Suprapubic skin (tissue), 4 donors: ENCODE results near the gene PCBD1. TPM values are rescaled to one million over a fixed set of nuclear protein-coding genes. Genes with fewer than 3 reads are reported as not detected.

ENCODE experiments used
- DNase-seq, 2 donors: peaks; one replicate each; pipeline ENCODE4 v3.0.0-alpha.2; 2019; ENCODE audit warnings: low spot score in 2 of 2
- H3K27ac ChIP-seq: fragments of 200-600 bp; sonication (generic); one replicate; pipeline ENCODE4 v1.5.1; 2019
- H3K27me3 ChIP-seq: fragments of 200-600 bp; sonication (generic); one replicate; pipeline ENCODE4 v1.5.1; 2019
- H3K36me3 ChIP-seq: fragments of 200-600 bp; sonication (generic); one replicate; pipeline ENCODE4 v1.5.1; 2019
- H3K4me1 ChIP-seq: fragments of 200-600 bp; sonication (generic); one replicate; pipeline ENCODE4 v1.5.1; 2019
- H3K4me3 ChIP-seq: fragments of 200-600 bp; sonication (generic); one replicate; pipeline ENCODE4 v1.5.1; 2019; ENCODE audit warnings: mild to moderate bottlenecking
- H3K9me3 ChIP-seq: fragments of 200-600 bp; sonication (generic); one replicate; pipeline ENCODE4 v1.5.1; 2019
- EP300 ChIP-seq: sonication (generic); formaldehyde crosslinking; IDR thresholded peaks from one replicate; pipeline ENCODE4 v1.6.1; 2017; ENCODE audit warnings: antibody characterized with exemption
- POLR2A ChIP-seq, 2 donors: fragments of 450-650 bp; IDR thresholded peaks; one replicate each; pipeline ENCODE4 v1.6.1; 2017; ENCODE audit warnings: antibody characterized with exemption in 2 of 2, mild to moderate bottlenecking in 2 of 2, moderate library complexity in 2 of 2
- POLR2AphosphoS5 ChIP-seq, 3 donors: sonication (generic); formaldehyde crosslinking; IDR thresholded peaks; one replicate each; pipeline ENCODE4 v1.6.1; 2017; ENCODE audit warnings: antibody characterized with exemption in 3 of 3
- WGBS: methylation state at CpG from one replicate; pipeline ENCODE4 v1.1.5; 2018; 5-methylcytosine and 5-hydroxymethylcytosine counted together
- total RNA-seq, 4 donors: library from RNA; depleted of rRNA; stranded (reverse); fragments of >200 nt; gene quantifications; one replicate each; pipeline ENCODE4 v1.1.0, GENCODE V29; 2016
- TF ChIP-seq, protein P1 (sequence below), 2 donors: fragments of 200-600 bp in 1 of 2; fragments of 450-650 bp in 1 of 2; sonication (generic) in 1 of 2; IDR thresholded peaks; one replicate each; pipeline ENCODE4 v1.5.1; 2016 to 2019; ENCODE audit warnings: antibody characterized with exemption in 2 of 2, mild to moderate bottlenecking in 1 of 2, moderate library complexity in 1 of 2

Gene PCBD1
- total RNA-seq, 4 donors from 2014 or later: 24.2 to 47.0 (median 35.2) TPM

DNA sequence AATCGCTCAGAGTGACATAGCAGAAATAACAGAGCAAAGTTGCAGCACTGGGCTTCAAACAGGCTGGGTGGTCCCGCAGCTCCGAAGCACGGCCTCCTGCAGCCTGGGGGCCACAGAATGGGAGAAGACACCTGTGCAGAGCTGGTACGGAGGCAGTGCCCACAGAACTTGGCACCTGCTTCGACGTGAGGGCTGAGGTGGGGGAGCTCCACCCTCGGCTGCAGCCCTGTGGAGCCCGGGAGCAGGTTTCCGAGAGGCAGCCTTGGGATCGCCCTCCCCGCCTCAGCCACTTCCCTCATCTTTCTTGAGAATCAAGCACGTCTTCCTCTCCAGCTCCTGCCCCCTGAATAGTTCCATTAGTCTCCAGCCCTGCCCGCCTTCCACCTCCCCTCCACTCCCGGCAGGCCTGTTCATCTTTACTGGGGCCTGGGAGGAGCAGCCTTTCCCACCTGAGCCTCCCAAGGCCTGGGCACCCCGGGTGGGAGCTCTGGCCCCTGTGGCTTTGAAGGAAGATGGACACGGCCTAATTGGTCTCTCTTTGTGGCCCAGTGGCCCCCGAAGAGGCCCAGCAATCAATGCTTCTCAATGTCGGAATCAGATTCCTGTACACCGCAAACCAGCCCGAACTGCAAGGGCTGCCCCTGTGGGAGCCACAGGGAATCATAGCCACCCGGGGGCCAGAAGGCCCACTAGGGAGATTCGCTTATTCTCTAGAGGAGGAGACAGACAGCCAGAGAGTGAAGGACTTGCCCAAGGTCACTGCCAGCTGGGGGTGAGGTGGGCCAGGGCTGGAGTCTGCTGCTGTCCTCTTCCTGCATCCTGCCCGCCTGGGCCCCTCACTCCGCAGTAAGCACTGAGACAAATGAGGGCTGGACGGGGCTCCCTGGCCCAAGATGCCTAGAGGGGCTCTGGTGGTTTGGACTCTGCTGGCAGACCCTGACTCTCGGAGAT, 17.0 kb upstream of the PCBD1 start:
- peak; percentile 46 to 61 for DNase-seq
- H3K36me3 ChIP-seq: no peaks in the 10 kb centered on the region
- no peaks in the 10 kb centered on the region for H3K4me1 ChIP-seq
- H3K27ac ChIP-seq: no peak overlapping the region
- TF ChIP-seq, protein P1, sequence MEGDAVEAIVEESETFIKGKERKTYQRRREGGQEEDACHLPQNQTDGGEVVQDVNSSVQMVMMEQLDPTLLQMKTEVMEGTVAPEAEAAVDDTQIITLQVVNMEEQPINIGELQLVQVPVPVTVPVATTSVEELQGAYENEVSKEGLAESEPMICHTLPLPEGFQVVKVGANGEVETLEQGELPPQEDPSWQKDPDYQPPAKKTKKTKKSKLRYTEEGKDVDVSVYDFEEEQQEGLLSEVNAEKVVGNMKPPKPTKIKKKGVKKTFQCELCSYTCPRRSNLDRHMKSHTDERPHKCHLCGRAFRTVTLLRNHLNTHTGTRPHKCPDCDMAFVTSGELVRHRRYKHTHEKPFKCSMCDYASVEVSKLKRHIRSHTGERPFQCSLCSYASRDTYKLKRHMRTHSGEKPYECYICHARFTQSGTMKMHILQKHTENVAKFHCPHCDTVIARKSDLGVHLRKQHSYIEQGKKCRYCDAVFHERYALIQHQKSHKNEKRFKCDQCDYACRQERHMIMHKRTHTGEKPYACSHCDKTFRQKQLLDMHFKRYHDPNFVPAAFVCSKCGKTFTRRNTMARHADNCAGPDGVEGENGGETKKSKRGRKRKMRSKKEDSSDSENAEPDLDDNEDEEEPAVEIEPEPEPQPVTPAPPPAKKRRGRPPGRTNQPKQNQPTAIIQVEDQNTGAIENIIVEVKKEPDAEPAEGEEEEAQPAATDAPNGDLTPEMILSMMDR (IDR thresholded peaks at IDR 0.05): no peak
- no peak for TF ChIP-seq POLR2A (IDR thresholded peaks at IDR 0.05)
- no peak for TF ChIP-seq EP300
- no peak for TF ChIP-seq POLR2AphosphoS5 (IDR thresholded peaks at IDR 0.05)
- H3K9me3 ChIP-seq: no peaks in the 10 kb centered on the region
- WGBS: 80% methylated on average over 23 of the region's 27 CpGs
- H3K4me3 ChIP-seq: no peak overlapping the region
- peaks cover 8% of the 10 kb centered on the region for H3K27me3 ChIP-seq

- peak in 1 of 2 donors; percentile 73 for DNase-seq
- Histone ChIP-seq H3K4me1 (no peaks in the 10 kb centered on the region), H3K27ac (no peak overlapping the region), H3K36me3 (no peaks in the 10 kb centered on the region), H3K4me3 (no peak overlapping the region), H3K9me3 (no peaks in the 10 kb centered on the region), H3K27me3 (peaks cover 8% of the 10 kb centered on the region)
- 69% methylated on average over 12 of the region's 14 CpGs for WGBS
- TF ChIP-seq POLR2AphosphoS5 (IDR thresholded peaks at IDR 0.05) (no peak), POLR2A (IDR thresholded peaks at IDR 0.05) (no peak), EP300 (no peak)
- TF ChIP-seq, protein P1 (IDR thresholded peaks at IDR 0.05): peak; percentile 44 to 85
Observed at GRCh38 chr10:70903262-70903921, 15.0 kb upstream of the PCBD1 start.

GRCh38 chr10:70902661-70903261, 14.4 kb upstream of the PCBD1 start:
- WGBS: 72% methylated on average over 5 of the region's 5 CpGs
- Histone ChIP-seq H3K27me3 (peaks cover 8% of the 10 kb centered on the region), H3K27ac (no peak overlapping the region), H3K9me3 (no peaks in the 10 kb centered on the region), H3K36me3 (no peaks in the 10 kb centered on the region), H3K4me1 (no peaks in the 10 kb centered on the region), H3K4me3 (no peak overlapping the region)
- TF ChIP-seq POLR2A (IDR thresholded peaks at IDR 0.05): no peak
- TF ChIP-seq EP300: no peak
- no peak for TF ChIP-seq POLR2AphosphoS5 (IDR thresholded peaks at IDR 0.05)
- TF ChIP-seq, protein P1 (IDR thresholded peaks at IDR 0.05): no peak
- no peak for DNase-seq

DNA sequence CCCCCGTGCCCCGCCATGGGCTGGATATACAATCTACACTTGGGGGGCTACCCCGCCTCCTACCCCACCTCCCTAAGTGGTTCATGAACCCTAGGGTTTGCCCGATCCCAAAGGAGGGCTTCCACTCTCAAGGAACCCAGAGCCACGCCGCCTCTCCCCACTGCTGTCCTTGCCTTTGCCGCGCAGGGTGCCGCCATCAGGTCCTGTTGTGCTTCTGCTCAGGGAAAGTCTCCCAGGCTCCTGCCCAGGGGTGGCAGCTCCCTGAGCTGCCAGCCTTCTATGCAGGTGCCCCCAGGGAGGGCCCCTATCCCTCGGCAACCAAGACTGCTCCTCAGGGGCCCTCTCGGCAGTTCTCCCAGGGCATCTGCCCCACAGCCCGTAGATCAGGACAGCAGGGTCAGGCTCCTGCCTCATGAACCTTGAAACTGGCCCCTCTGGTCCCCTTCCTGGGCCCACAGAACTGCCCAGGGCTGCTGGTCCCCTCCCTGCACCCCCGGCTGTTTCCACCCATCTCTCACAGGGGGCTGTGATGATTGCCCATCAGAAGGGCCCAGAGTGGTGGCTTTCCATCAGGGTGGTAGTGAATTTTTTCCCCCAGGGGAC, 13.0 kb upstream of the PCBD1 start:
- DNase-seq: peak in 1 of 2 donors; percentile 39
- TF ChIP-seq, protein P1 (IDR thresholded peaks at IDR 0.05): no peak
- no peak for TF ChIP-seq EP300
- no peak for TF ChIP-seq POLR2AphosphoS5 (IDR thresholded peaks at IDR 0.05)
- no peak for TF ChIP-seq POLR2A (IDR thresholded peaks at IDR 0.05)
- Histone ChIP-seq H3K36me3 (no peaks in the 10 kb centered on the region), H3K9me3 (no peaks in the 10 kb centered on the region), H3K4me1 (no peaks in the 10 kb centered on the region), H3K27ac (no peak overlapping the region), H3K27me3 (peaks cover 8% of the 10 kb centered on the region), H3K4me3 (no peak overlapping the region)
- 93% methylated on average over 11 of the region's 13 CpGs for WGBS
